ENCODE results near the gene NOP56.

- no peak for TF ChIP-seq EZH2 (IDR thresholded peaks at IDR 0.05; ENCODE audit: borderline replicate concordance, insufficient read depth, low read depth, low read length, poor library complexity, severe bottlenecking)
- no peak for TF ChIP-seq CTCF (IDR thresholded peaks at IDR 0.05)
Observed at GRCh38 chr20:2606507-2607006, 45.9 kb upstream of the NOP56 start.

All from B cell (primary cell).